ENCODE results near the gene SPO11. TPM values are rescaled to one million over a fixed set of nuclear protein-coding genes. Genes with fewer than 3 reads are reported as not detected.

Gene SPO11
- total RNA-seq, 2 experiments from 2014 or later, result not detected

Other genes starting within 250 kb of the SPO11 start
- gene BMP7, start 63.2 kb upstream of the SPO11 start, total RNA-seq, result not detected
- 10 to 100 TPM; 33.8 to 35.3 TPM for gene RAE1, start 21.5 kb downstream of the SPO11 start, total RNA-seq
- 100 to 1,000 TPM; 116 to 119 TPM for gene RBM38, start 61.6 kb downstream of the SPO11 start, total RNA-seq
- gene CTCFL, start 195.3 kb downstream of the SPO11 start, total RNA-seq, result not detected
- not detected for gene PCK1, start 231.3 kb downstream of the SPO11 start, total RNA-seq

Data from activated CD4-positive, alpha-beta memory T cell treated with anti-CD3 and anti-CD28 coated beads, Interleukin-2, amount 10 ng/mL, durations not matched to agents 7 days and 5 days (primary cell).